GM12878 (cell line): ENCODE results near the gene EPB41L1. TPM values are rescaled to one million over a fixed set of nuclear protein-coding genes. Genes with fewer than 3 reads are reported as not detected.

Experiments used
- ATAC-seq: fragments of 200-7000 bp; cut with Tn5 transposase; 3 replicates; pipeline ENCODE4 v1.9.1; 2020; ENCODE audit warnings: mild to moderate bottlenecking, moderate library complexity
- BruUV-seq: library from RNA; stranded (reverse); fragments of 400-500 nt; replicated peaks from 2 replicates; lab custom pipeline; 2021; lab: Mats Ljungman, UMichigan
- CTCF ChIA-PET: fragments of 300-600 bp; sonication (Branson Sonifier 250); formaldehyde crosslinking; extraction: SDS; loops from one replicate; lab custom pipeline; 2021; ENCODE audit warnings: inconsistent platforms; lab: Yijun Ruan, JAX
- POLR2A ChIA-PET: fragments of 350-600 bp; formaldehyde crosslinking; extraction: SDS; loops from one replicate; lab custom pipeline; 2021; ENCODE audit warnings: inconsistent platforms; lab: Charles Lee
- RAD21 ChIA-PET: fragments of 300-600 bp; sonication (Branson Sonifier 250); formaldehyde crosslinking; loops from one replicate; lab custom pipeline; 2023; ENCODE audit warnings: antibody characterized with exemption; ENCODE audit not compliant: unreplicated experiment; lab: Charles Lee
- SMC1A ChIA-PET: fragments of 300-600 bp; sonication (Branson Sonifier 250); formaldehyde crosslinking; loops from one replicate; lab custom pipeline; 2023; ENCODE audit not compliant: unreplicated experiment, uncharacterized antibody; lab: Charles Lee
- DNase-seq: peaks from one replicate; pipeline ENCODE4 v3.0.0-alpha.2; 2011; ENCODE audit warnings: low read depth, low spot score
- FAIRE-seq: peaks from 3 replicates; lab custom pipeline; 2011; peaks lifted over from hg19 to GRCh38; lab: Jason Lieb, UNC
- H2AFZ ChIP-seq: 2 replicates; pipeline ENCODE4 v1.6.0; 2011; ENCODE audit warnings: low read depth, low read length, control low read depth; ENCODE audit not compliant: control insufficient read depth
- H3K27ac ChIP-seq: 2 replicates; pipeline ENCODE4 v1.5.1; 2011; ENCODE audit warnings: control low read depth; ENCODE audit not compliant: control insufficient read depth, insufficient read depth
- H3K27me3 ChIP-seq, 2 experiments: replicated peaks in 1 of 2; 2 replicates each; pipeline versions ENCODE4 v1.6.0 to v1.6.1; 2011; ENCODE audit warnings: low read length in 1 of 2; ENCODE audit not compliant: control insufficient read depth in 2 of 2, insufficient read depth in 2 of 2
- H3K36me3 ChIP-seq, 2 experiments: 2 replicates each; pipeline ENCODE4 v1.5.1; 2011; ENCODE audit warnings: low read length in 1 of 2; ENCODE audit not compliant: control insufficient read depth in 2 of 2, insufficient read depth in 2 of 2
- H3K4me1 ChIP-seq: 2 replicates; pipeline ENCODE4 v1.6.1; 2011; ENCODE audit warnings: mild to moderate bottlenecking, low read length, moderate library complexity, mixed read lengths; ENCODE audit not compliant: control insufficient read depth, insufficient read depth
- H3K4me2 ChIP-seq: 2 replicates; pipeline ENCODE4 v1.6.0; 2011; ENCODE audit warnings: control low read depth; ENCODE audit not compliant: control insufficient read depth, insufficient read depth
- H3K4me3 ChIP-seq: fragments of 200-600 bp; sonication (generic); 2 replicates; pipeline ENCODE4 v1.5.1; 2016
- H3K79me2 ChIP-seq: 2 replicates; pipeline ENCODE4 v1.6.0; 2011; ENCODE audit warnings: low read length; ENCODE audit not compliant: control insufficient read depth, insufficient read depth
- H3K9ac ChIP-seq: 2 replicates; pipeline ENCODE4 v1.8.0; 2011; ENCODE audit warnings: low read length, control low read depth, mixed read lengths; ENCODE audit not compliant: control insufficient read depth, insufficient read depth
- H3K9me3 ChIP-seq: replicated peaks from 3 replicates; pipeline ENCODE4 v1.5.1; 2011; ENCODE audit warnings: mild to moderate bottlenecking, low read length; ENCODE audit not compliant: control insufficient read depth, insufficient read depth
- H4K20me1 ChIP-seq: 2 replicates; pipeline ENCODE4 v1.6.0; 2011; ENCODE audit not compliant: control insufficient read depth, insufficient read depth
- ATF7 ChIP-seq: fragments of 450-650 bp; IDR thresholded peaks from 2 replicates; pipeline ENCODE4 v1.6.1; 2016; ENCODE audit warnings: low read depth, mild to moderate bottlenecking
- CBX5 ChIP-seq: sonication (generic); IDR thresholded peaks from 2 replicates; pipeline ENCODE4 v1.6.1; 2016; ENCODE audit warnings: low read depth, moderate library complexity, mild to moderate bottlenecking, inconsistent platforms
- CUX1 ChIP-seq: IDR thresholded peaks from 2 replicates; pipeline ENCODE4 v1.6.1; 2012; ENCODE audit warnings: improper control_type of control experiment, low read depth, low read length; ENCODE audit not compliant: insufficient replicate concordance
- DPF2 ChIP-seq: fragments of 450-650 bp; IDR thresholded peaks from 2 replicates; pipeline ENCODE4 v1.6.1; 2017; ENCODE audit warnings: mild to moderate bottlenecking
- E2F8 ChIP-seq: fragments of 450-650 bp; IDR thresholded peaks from 2 replicates; pipeline ENCODE4 v1.6.1; 2018; ENCODE audit warnings: mild to moderate bottlenecking, low read depth, moderate library complexity; ENCODE audit not compliant: partially characterized antibody
- JUND ChIP-seq: IDR thresholded peaks from 2 replicates; pipeline ENCODE4 v1.6.1; 2012; ENCODE audit warnings: low read depth, mild to moderate bottlenecking, low read length, improper control_type of control experiment, moderate library complexity
- NFXL1 ChIP-seq: fragments of 450-650 bp; IDR thresholded peaks from 2 replicates; pipeline ENCODE4 v1.6.1; 2017; ENCODE audit warnings: antibody characterized with exemption, mild to moderate bottlenecking, borderline replicate concordance
- NKRF ChIP-seq: fragments of 450-650 bp; conservative IDR thresholded peaks from 2 replicates; pipeline ENCODE4 v1.6.1; 2017; ENCODE audit warnings: mild to moderate bottlenecking, moderate library complexity
- PML ChIP-seq: IDR thresholded peaks from 2 replicates; pipeline ENCODE4 v1.6.1; 2012; ENCODE audit warnings: low read length, inconsistent platforms
- POLR2AphosphoS2 ChIP-seq: IDR thresholded peaks from 2 replicates; pipeline ENCODE4 v1.6.1; 2011; ENCODE audit warnings: low read depth, mild to moderate bottlenecking, low read length, improper control_type of control experiment, moderate library complexity
- RAD21 ChIP-seq: IDR thresholded peaks from 2 replicates; pipeline ENCODE4 v1.6.1; 2011; ENCODE audit warnings: mild to moderate bottlenecking, low read depth, low read length, moderate library complexity; ENCODE audit not compliant: insufficient read depth
- RBBP5 ChIP-seq: fragments of 200-600 bp; sonication (generic); conservative IDR thresholded peaks from 2 replicates; pipeline ENCODE4 v1.6.1; 2016
- TAF1 ChIP-seq: IDR thresholded peaks from 2 replicates; pipeline ENCODE4 v1.6.1; 2011; ENCODE audit warnings: mild to moderate bottlenecking, low read depth, low read length, borderline replicate concordance
- TBL1XR1 ChIP-seq: IDR thresholded peaks from 2 replicates; pipeline ENCODE4 v1.6.1; 2012; ENCODE audit warnings: low read depth, low read length, improper control_type of control experiment
- ZNF274 ChIP-seq: IDR thresholded peaks from one replicate; pipeline ENCODE4 v1.8.0; 2011; ENCODE audit not compliant: insufficient read length, insufficient read depth
- WGBS: methylation state at CpG from one replicate; pipeline ENCODE4 v1.1.6; 2016; ENCODE audit warnings: low lambda C conversion rate; ENCODE audit not compliant: insufficient replicate concordance, insufficient coverage; ENCODE audit errors: missing lambda C conversion rate; 5-methylcytosine and 5-hydroxymethylcytosine counted together
- in situ Hi-C: fragments of 300-500 bp; cut with MboI; formaldehyde crosslinking; loops from 9 replicates; pipeline ENCODE4 v1.14.3; 2018; ENCODE audit warnings: mixed read lengths
- intact Hi-C: fragments of 100-400 bp; cut with micrococcal nuclease; formaldehyde crosslinking; loops from one replicate; pipeline ENCODE4 v1.14.2; 2022; ENCODE audit not compliant: unreplicated experiment
- polyA plus RNA-seq, 11 experiments: library from polyadenylated mRNA; depleted of rRNA in 4 of 11; unstranded in 6 of 11; stranded (reverse) in 5 of 11; fragments of >200 nt; fragmentation: Nextera tagmentation in 4 of 11; fragmentation: Illumina TruSeq in 1 of 11; extraction: Ambion mirVana in 4 of 11; extraction: Trizol in 1 of 11; gene quantifications; 1 replicate in 1 of 11; 2 replicates in 10 of 11; pipeline versions ENCODE4 v1.2.1 to v1.2.3, GENCODE V29; 2011 to 2016; ENCODE audit warnings: inconsistent platforms in 2 of 11, missing spikeins in 2 of 11, low read depth in 1 of 11
- total RNA-seq, 4 experiments: library from RNA; depleted of rRNA in 3 of 4; stranded (reverse); fragments of >200 nt in 3 of 4; fragmentation: Illumina TruSeq in 1 of 4; extraction: Trizol in 1 of 4; gene quantifications; 2 replicates each; pipeline versions ENCODE4 v1.2.1 to v1.2.3, GENCODE V29; 2013 to 2021

The EPB41L1 gene
- total and polyA plus RNA-seq, 10 of the 15 experiments (the other 5 are each of a cell fraction or from before 2014, with no cell fraction given), result 0.08 to 3.2 (median 0.31) TPM

- TF ChIP-seq CUX1 (no peak), TBL1XR1 (no peak), JUND (no peak), DPF2 (no peak), PML (no peak), ATF7 (no peak)
These were observed 123.0 kb downstream of the EPB41L1 start (continued) for GRCh38 chr20:36277546-36277945.

- ATAC-seq (no peak), DNase-seq (no peak)
- ChIA-PET RAD21 (no interaction called here), SMC1A (interaction anchor here (1.1 kb wide), 1 partner anchor 11 kb away, joined by 3 read pairs; no protein-coding TSS in a partner anchor), CTCF (interaction anchor here (0.7 kb wide), 1 partner anchor 286 kb away, joined by 5 read pairs; no protein-coding TSS in a partner anchor)
- Histone ChIP-seq H3K36me3 (no peaks in the 10 kb centered on the region), H3K9me3 (no peaks in the 10 kb centered on the region), H3K27me3 (peaks cover 0 to 3% of the 10 kb centered on the region in 2 experiments; a peak in 1 of 4 replicates), H3K79me2 (no peaks in the 10 kb centered on the region), H3K4me3 (no peak overlapping the region), H3K4me1 (no peaks in the 10 kb centered on the region), H2AFZ (no peak overlapping the region)
- in situ Hi-C loops, result no loop called here
- BruUV-seq, result no TSS peak
- intact Hi-C loops, result no loop called here
- no peak for TF ChIP-seq NKRF
- no peak for TF ChIP-seq RBBP5
- TF ChIP-seq POLR2AphosphoS2, result no peak
- TF ChIP-seq ZNF274, result no peak
- TF ChIP-seq CBX5, result no peak
- TF ChIP-seq NFXL1, result no peak
- no peak for TF ChIP-seq TAF1
- TF ChIP-seq E2F8, result no peak
- TF ChIP-seq RAD21, result no peak
- TF ChIP-seq, all 136 proteins: peak for 0
- no peak overlapping the region for H3K4me2 ChIP-seq
- FAIRE-seq, result no peak
- H4K20me1 ChIP-seq, result no peaks in the 10 kb centered on the region
- no peak overlapping the region for H3K27ac ChIP-seq
- no peak overlapping the region for H3K9ac ChIP-seq
- POLR2A ChIA-PET, result no interaction called here
- 29% methylated on average over 5 of the region's 5 CpGs for WGBS
These were observed 124.8 kb downstream of the EPB41L1 start for GRCh38 chr20:36279362-36279761.
